Measurements from ENCODE around the gene TMEM191C.
"Not testable (repeated sequence)": the region's sequence is repeated elsewhere in the genome, so short reads cannot be mapped to it uniquely, and the experiment has no call there.

GRCh38 chr22:21469097-21469994 lies 2.2 kb downstream of the TMEM191C start:
- TF ChIP-seq, protein P1, sequence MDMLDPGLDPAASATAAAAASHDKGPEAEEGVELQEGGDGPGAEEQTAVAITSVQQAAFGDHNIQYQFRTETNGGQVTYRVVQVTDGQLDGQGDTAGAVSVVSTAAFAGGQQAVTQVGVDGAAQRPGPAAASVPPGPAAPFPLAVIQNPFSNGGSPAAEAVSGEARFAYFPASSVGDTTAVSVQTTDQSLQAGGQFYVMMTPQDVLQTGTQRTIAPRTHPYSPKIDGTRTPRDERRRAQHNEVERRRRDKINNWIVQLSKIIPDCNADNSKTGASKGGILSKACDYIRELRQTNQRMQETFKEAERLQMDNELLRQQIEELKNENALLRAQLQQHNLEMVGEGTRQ (IDR thresholded peaks at IDR 0.05; ENCODE audit: low read depth, low read length): not testable (repeated sequence)
- TF ChIP-seq CTCF (conservative IDR thresholded peaks at IDR 0.05; ENCODE audit: low read depth, low read length); RAD21 (IDR thresholded peaks at IDR 0.05; ENCODE audit: low read length); POLR2A (IDR thresholded peaks at IDR 0.05; ENCODE audit: low read depth, low read length); MAFK (IDR thresholded peaks at IDR 0.05; ENCODE audit: low read depth, low read length); CEBPB (IDR thresholded peaks at IDR 0.05; ENCODE audit: low read depth, low read length); FOS (IDR thresholded peaks at IDR 0.05; ENCODE audit: low read depth, low read length); ELK1 (IDR thresholded peaks at IDR 0.05; ENCODE audit: borderline replicate concordance, low read depth, low read length); RFX5 (IDR thresholded peaks at IDR 0.05; ENCODE audit: low read depth, low read length): not testable (repeated sequence)
